HG02970 (cell line): ENCODE data around the gene CNTN2.

ENCODE experiments used
- ATAC-seq: cut with Tn5 transposase; IDR thresholded peaks from one replicate; pipeline ENCODE4 v1.9.1; 2021; ENCODE audit warnings: mild to moderate bottlenecking, moderate library complexity, moderate number of reproducible peaks; ENCODE audit not compliant: unreplicated experiment, low FRiP score

CNTN2 gene

GRCh38 chr1:205049479-205049878 is 6.5 kb downstream of the CNTN2 start:
- no peak for ATAC-seq

DNA sequence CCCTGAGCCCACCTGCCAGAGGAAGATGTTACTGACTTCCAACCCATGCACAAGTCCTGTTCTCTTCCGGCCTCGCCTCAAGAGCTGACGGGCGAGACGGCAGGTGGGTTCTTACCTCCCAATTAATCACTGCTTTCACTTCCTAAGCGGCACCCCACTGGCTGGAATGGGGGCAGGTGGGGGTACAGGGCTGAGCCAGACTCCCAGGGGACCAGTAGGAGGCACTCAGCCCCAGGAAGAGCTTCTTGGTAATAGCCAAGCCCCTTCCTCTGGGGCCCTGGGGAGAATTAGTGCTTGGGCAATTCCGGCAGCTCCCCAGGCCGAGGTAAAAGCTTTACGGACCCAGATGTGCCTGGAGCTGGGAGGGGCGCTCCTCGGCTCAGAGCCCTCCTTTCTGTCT is 9.7 kb downstream of the CNTN2 start:
- no peak for ATAC-seq

DNA sequence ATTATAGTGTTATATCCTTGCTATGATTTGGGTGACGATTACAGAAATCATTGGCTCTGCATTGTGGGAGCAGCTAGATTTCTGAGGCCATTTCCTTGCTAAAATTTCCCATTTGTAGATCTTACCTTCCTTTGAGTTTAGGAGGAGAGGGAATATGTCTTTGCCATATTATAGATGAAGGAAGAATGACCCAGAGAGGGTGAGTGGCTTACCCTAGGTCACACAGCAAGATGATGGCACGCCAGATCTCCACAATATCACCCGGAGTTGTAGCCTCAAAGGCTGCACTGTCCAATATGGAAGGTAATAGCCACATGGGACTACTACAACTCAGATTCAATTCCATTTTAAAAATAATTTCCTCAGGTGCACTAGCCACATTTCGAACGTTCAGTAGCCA is 10.3 kb downstream of the CNTN2 start:
- no peak for ATAC-seq

DNA sequence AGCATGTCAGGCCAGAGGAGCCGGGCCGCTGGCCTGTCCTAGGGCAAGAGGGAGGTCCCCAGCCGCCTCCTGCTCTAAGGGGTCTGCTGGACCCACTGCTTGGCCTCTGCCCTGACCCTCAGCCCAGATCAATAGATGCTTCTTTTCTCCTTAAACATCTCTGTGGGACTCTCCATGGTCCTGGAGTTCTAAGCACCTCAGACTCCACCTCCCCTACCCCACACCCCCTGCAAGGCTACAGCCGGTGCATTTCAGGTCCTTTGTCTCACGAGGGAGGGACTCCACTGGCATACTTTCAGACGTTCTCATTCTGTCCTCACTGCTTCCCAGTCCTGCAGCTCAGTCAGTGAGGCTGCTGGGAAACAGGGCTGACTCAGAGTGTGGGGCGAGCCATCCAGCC is 11.0 kb downstream of the CNTN2 start:
- ATAC-seq = no peak

- ATAC-seq = no peak
Observed at GRCh38 chr1:205056188-205056611, 13.2 kb downstream of the CNTN2 start.

DNA sequence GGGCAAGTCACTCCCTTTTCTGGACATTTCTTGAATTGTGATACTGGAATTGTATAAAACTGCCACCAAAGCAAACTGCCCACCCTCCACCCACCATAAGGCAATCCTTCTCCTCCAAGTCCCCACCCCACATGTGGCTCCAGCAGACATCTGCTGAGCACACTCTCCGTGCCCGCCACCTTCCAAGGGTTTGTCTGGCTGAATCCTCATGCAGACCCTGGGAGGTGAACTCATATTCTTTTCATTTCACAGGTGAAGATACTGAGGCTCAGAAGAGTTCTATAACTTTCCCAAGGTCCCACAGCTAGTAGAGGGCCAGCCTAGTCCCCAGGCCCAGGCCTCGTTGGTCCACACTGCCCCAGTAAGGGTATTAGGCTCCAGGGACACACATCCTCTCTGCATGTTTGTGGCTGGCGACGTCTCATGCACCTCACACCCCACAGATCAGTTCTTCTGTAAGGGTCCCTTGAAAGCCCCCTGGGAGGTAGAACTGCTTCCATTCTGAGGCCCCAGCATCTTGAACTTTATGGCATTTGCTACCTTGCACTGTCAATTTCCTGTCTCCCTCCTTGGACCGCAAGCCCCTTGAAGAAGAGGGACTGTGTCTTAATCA is 14.1 kb downstream of the CNTN2 start:
- ATAC-seq = no peak

- ATAC-seq = no peak
Observed at GRCh38 chr1:205057808-205058575, 15.0 kb downstream of the CNTN2 start.

GRCh38 chr1:205058853-205059252 is 15.8 kb downstream of the CNTN2 start:
- ATAC-seq = no peak

DNA sequence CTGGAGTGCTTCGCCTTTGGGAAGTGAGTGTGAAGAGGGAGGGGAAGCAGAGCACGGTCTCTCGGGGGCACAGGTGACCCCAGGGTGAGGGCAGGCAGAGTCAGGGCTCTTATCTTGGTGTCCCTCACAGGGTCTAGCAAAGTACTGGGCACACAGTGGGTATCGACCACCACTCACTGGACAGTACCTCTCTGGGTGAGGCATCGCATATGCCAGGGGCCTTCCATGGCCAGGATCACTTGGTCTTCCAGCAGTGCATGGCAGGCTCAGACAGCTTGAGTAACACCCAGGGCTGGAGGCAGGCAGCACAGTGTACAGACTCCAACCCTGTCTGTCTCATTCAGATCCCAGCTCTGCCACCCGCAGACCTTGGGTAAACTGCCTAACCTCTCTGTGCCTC is 16.6 kb downstream of the CNTN2 start:
- no peak for ATAC-seq

DNA sequence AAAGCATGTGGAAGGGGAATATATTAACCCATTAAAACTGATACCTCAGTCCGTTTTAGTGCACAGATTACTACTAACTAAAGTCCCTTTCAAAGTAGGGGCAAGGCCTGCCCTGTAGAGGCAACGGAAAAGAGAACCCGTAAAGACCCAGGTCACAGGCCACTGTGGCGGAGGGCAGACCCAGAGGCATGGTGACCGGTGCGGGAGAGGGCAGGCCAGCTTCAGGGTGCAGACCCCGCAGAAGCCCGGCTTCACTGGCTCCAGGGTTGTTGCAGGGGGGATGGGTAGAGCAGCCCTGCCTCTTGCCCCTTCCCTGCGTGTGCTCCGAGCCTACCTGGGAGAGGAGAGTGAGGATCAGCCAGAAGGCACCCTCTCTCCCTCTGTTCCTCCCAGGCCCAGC is 17.7 kb downstream of the CNTN2 start:
- ATAC-seq = no peak

DNA sequence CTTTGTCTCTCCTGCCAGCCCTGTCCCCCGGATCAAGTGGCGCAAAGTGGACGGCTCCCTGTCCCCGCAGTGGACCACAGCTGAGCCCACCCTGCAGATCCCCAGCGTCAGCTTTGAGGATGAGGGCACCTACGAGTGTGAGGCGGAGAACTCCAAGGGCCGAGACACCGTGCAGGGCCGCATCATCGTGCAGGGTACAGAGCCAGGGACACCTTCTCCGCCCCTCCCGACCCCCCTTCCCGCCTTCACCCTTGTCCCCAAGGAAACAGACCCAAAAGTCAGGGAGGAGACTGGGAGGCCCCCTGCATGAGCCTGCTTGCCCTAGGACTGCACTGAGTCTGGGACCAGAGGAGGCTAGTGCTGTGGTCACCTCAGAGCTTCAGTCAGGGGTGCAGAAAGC is 18.2 kb downstream of the CNTN2 start:
- no peak for ATAC-seq

- ATAC-seq = no peak
Observed at GRCh38 chr1:205061665-205062069, 18.7 kb downstream of the CNTN2 start.

DNA sequence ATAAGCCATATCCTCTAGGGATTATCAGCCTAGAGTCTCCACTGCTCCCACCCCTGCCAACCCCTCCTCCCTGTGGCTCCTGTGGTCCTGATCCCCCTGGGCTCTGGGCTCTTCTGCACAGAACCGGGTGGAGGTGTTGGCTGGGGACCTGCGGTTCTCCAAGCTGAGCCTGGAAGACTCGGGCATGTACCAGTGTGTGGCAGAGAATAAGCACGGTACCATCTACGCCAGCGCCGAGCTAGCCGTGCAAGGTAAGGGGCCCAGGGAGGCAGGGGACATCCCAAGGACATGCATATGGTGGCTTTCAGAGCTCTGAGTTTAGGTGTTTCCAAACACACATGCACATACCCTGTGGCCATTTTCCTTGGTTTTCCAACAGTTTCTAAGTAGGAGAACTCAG is 19.3 kb downstream of the CNTN2 start:
- no peak for ATAC-seq

DNA sequence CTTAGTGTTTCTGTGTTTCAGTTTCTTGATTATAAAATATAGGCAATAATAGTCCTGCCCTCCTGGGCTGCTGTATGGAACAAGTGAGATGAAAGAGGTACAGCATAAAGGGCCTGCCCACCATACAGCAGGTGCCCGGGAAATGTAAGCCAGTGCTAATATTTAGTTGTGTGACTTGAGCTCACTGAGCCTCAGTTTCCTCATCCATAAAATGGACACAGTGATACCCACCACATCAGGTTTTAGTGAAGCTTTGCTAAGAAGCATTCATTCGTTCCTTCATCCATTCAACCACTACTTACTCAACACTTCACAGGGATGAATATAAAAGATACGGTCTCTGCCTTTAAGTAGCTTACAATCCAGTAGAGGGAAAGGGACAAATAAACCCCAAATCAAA is 19.9 kb downstream of the CNTN2 start:
- no peak for ATAC-seq

- no peak for ATAC-seq
Observed at GRCh38 chr1:205064301-205064700, 21.3 kb downstream of the CNTN2 start.

- ATAC-seq = no peak
Observed at GRCh38 chr1:205064741-205065316, 21.8 kb downstream of the CNTN2 start.

DNA sequence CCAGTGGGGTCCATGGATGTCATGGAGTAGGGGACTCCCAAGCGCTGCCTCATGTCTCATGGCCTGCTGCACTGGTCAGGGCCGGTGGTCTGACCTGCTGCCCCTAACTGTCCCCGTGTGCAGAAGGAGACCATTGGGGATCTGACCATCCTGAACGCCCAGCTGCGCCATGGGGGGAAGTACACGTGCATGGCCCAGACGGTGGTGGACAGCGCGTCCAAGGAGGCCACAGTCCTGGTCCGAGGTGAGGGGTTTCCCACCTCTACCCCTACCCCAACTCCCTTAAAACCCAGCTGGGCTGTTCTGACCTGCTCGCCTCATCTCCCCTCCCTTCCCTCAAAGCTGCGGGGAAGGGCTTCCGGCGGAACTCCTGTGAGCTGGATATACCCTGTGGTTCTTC is 22.7 kb downstream of the CNTN2 start:
- no peak for ATAC-seq

DNA sequence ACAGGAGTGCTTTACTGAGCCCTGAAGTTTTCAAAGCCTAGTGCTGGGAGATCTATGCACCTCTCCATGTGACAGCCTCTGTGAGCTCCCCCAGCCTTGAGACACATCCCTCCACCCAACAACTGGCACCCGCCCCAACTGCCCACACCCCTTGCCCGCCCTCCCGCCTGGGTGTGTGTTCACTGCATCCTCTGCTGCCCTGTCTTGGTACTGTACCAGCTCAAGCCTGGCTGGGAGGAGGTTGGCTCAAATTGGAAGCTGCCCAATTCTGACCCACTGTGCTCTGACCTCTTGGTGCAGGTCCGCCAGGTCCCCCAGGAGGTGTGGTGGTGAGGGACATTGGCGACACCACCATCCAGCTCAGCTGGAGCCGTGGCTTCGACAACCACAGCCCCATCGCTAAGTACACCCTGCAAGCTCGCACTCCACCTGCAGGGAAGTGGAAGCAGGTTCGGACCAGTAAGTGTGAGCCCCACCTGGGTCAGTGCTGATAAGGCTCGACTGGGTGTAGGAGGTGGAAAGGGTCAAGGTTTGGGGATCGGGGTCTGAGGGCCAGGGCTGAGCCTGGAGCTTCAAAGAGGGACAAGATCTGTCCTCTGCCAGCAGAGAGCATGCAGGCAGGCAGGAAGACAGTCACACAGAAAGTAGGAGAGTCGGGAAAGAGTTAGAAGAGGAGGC is 23.3 kb downstream of the CNTN2 start:
- no peak for ATAC-seq

DNA sequence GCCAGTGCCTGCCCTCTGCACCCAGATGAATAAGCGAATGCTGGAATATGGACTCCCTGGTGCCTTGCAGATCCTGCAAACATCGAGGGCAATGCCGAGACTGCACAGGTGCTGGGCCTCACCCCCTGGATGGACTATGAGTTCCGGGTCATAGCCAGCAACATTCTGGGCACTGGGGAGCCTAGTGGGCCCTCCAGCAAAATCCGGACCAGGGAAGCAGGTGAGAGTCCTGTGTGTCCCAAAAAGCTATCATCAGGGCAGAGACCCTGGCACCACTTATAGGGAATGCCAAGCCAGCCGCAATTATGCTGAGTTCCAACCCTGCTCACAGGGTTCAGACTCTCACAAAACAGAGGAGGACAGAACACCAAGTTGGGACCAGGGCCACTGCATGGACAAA is 24.0 kb downstream of the CNTN2 start:
- ATAC-seq = no peak

DNA sequence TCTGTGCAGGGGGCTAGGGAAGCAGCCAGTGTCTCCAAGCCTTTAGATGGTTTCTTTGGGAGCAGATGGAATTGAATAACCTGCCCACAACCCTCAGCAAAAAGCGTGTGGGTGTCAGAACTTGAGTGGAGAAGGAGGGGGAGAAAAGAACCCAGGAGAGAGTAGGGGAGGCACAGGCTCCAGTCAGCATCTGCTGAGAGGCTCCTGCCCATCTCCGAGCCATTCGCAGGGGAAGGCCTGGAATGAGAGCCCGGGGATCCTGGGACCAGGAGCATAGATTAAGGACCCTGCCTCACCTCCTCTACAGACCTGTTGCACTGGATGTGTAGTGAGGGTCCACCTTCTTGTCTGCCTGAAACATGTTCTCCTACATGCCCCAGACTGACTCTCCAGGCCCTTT is 25.0 kb downstream of the CNTN2 start:
- no peak for ATAC-seq

DNA sequence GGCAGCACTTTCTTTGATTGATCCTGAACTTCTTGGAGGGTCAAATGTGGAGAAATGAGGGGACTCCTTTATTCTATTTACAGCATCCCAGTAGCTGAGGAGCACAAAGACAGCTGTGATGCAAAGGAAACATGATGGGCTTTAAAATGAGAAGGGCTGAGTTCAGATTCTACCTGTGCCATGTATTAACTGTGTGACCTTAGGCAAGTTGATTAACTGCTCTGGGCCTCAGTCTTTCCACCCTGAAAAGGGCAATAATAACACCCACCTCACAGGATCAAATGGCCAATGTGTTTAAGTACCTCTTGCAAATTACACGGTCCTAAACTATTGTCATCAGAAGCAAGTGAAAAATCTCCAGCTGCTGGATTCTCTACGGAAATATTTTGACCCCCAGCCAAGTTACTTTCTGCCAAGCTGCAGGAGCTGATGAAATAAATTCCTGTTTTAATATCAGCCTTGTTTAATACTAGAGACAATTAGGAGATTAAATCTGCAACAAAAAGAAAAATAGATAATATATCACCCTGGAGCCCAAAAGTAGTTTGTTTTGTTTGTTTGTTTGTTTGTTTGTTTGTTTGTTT is 25.5 kb downstream of the CNTN2 start:
- no peak for ATAC-seq
